ENCODE data around the gene MAP1LC3B.

DNA sequence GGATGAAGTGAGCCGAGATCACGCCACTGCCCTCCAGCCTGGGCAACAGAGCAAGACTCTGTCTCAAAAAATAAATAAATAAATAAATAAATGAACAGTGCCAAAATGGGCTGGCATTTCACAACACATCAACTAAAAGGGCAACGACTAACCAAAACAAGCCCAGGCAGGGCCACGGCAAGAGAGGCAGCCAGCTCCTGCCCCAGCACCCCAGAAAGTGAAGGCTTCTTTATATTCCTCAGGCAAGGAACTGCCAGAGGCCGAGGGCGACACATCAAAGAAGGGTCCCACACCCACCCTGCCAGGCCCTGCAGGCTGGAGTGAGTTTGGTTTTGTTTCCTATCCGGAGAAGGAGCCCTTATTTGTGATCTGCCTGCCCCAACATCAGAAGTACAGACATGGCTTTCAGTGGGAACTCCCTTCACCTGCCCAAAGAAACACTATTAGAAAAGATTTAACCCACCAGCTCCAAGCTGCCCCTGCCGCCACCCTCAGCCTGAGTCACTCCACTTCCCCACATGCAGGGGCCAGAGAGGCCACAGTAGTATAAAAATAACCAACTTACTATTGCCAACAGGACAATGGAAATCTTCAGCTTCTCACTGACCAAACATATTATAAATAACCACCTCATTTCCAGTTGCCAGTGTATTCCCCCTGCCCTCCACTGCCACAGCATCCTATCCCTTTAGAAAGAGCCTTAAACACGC is 16.6 kb upstream of the MAP1LC3B start:
- TF ChIP-seq EZH2 (IDR thresholded peaks at IDR 0.05; ENCODE audit: low read depth) (no peak), CTCF (conservative IDR thresholded peaks at IDR 0.05) (no peak)
